ENCODE data around the gene ZNF750.

DNA sequence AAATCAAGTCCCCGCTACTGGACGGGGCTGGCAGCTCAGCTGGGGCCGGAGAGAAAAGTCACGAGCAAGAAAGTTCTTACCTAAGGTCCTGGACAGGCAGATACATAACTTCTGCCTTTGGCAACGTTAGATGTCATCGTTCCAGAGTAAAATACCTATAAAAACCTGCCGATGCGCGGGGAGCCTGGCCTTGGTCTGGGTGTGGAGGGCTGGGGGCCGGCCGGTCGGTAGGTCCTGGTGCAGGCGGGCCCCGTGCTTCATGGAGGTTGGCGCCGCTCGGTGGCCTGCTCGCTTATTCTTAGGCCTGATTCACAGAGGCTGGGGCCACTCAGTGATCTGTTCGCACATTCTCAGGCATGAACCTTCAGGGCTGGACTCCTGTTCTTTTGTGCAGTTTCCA lies 33.7 kb upstream of the ZNF750 start:
- TF ChIP-seq, protein P1, sequence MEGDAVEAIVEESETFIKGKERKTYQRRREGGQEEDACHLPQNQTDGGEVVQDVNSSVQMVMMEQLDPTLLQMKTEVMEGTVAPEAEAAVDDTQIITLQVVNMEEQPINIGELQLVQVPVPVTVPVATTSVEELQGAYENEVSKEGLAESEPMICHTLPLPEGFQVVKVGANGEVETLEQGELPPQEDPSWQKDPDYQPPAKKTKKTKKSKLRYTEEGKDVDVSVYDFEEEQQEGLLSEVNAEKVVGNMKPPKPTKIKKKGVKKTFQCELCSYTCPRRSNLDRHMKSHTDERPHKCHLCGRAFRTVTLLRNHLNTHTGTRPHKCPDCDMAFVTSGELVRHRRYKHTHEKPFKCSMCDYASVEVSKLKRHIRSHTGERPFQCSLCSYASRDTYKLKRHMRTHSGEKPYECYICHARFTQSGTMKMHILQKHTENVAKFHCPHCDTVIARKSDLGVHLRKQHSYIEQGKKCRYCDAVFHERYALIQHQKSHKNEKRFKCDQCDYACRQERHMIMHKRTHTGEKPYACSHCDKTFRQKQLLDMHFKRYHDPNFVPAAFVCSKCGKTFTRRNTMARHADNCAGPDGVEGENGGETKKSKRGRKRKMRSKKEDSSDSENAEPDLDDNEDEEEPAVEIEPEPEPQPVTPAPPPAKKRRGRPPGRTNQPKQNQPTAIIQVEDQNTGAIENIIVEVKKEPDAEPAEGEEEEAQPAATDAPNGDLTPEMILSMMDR (IDR thresholded peaks at IDR 0.05), result no peak
- TF ChIP-seq EZH2 (IDR thresholded peaks at IDR 0.05) (no peak), EZH2phosphoT487 (IDR thresholded peaks at IDR 0.05) (no peak)

Measured in neural progenitor cell (in vitro differentiated cells).